Ovary (tissue), 9 donors: ENCODE data around the gene SYT8. TPM values are rescaled to one million over a fixed set of nuclear protein-coding genes. Genes with fewer than 3 reads are reported as not detected.
"Not testable (repeated sequence)": the region's sequence is repeated elsewhere in the genome, so short reads cannot be mapped to it uniquely, and the experiment has no call there.

ENCODE experiments used
- DNase-seq, 5 donors: peaks; one replicate each; pipeline ENCODE4 v3.0.0-alpha.2; 2019 to 2020
- H3K27ac ChIP-seq, 2 donors: fragments of 200-600 bp; one replicate each; pipeline versions ENCODE4 v1.5.1 to v1.8.0; 2019 to 2022
- H3K27me3 ChIP-seq: fragments of 200-600 bp; one replicate; pipeline ENCODE4 v1.8.0; 2022
- H3K36me3 ChIP-seq: fragments of 200-600 bp; sonication (generic); one replicate; pipeline ENCODE4 v1.5.1; 2019
- H3K4me1 ChIP-seq: one replicate; pipeline ENCODE4 v1.8.1; 2013; ENCODE audit warnings: mild to moderate bottlenecking, moderate library complexity; ENCODE audit not compliant: insufficient read depth
- H3K4me3 ChIP-seq: fragments of 200-600 bp; sonication (generic); one replicate; pipeline ENCODE4 v1.5.1; 2017
- H3K9me3 ChIP-seq, 2 donors: fragments of 200-600 bp in 1 of 2; sonication (generic) in 1 of 2; one replicate each; pipeline versions ENCODE4 v1.5.1 to v1.8.1; 2013 to 2019; ENCODE audit warnings: mild to moderate bottlenecking in 1 of 2, moderate library complexity in 1 of 2
- EP300 ChIP-seq: sonication (generic); formaldehyde crosslinking; IDR thresholded peaks from one replicate; pipeline ENCODE4 v1.6.1; 2017; ENCODE audit warnings: antibody characterized with exemption
- POLR2A ChIP-seq: fragments of 450-650 bp; IDR thresholded peaks from one replicate; pipeline ENCODE4 v1.6.1; 2017; ENCODE audit warnings: antibody characterized with exemption, mild to moderate bottlenecking, moderate library complexity
- WGBS, 3 donors: extraction: QIAGEN DNeasy Blood & Tissue Kit in 1 of 3; methylation state at CpG; one replicate each; pipeline versions ENCODE4 v1.1.5 to v1.1.7; 2013 to 2017; 5-methylcytosine and 5-hydroxymethylcytosine counted together
- intact Hi-C, 4 donors: fragments of 100-400 bp; cut with DNase I; formaldehyde crosslinking; loops; one replicate each; pipeline versions ENCODE4 v1.11.0 to v1.15.1; 2022 to 2023
- polyA plus RNA-seq, 2 donors: library from polyadenylated mRNA; stranded (reverse); fragments of 200-250 nt in 1 of 2; fragments of 350-450 nt in 1 of 2; fragmentation: Illumina TruSeq in 1 of 2; extraction: RNeasy Lipid Tissue Mini Kit (QIAGEN cat#74804) in 1 of 2; gene quantifications; one replicate each; pipeline ENCODE4 v1.2.3, GENCODE V29; 2013 to 2014
- total RNA-seq, 7 donors: library from RNA; depleted of rRNA in 2 of 7; stranded (reverse); fragments of >200 nt in 2 of 7; fragmentation: NEBNext Ultra II Directional in 3 of 7; extraction: Animal tissue kit (Norgen Biotek cat#: 25700) in 3 of 7; gene quantifications; one replicate each; pipeline versions ENCODE4 v1.1.0 to v1.2.4, GENCODE V29; 2016 to 2023
- TF ChIP-seq, protein P1 (sequence below), 3 donors: fragments of 450-650 bp in 2 of 3; fragments of 200-600 bp in 1 of 3; IDR thresholded peaks; one replicate each; pipeline versions ENCODE4 v1.5.1 to v1.8.0; 2016 to 2022; ENCODE audit warnings: antibody characterized with exemption in 3 of 3, mild to moderate bottlenecking in 1 of 3
- donor health status: DM: no; HTN: no; CAD: no; lungs with moderate emphysema.
- donor health status: DM: no; HTN: no; CAD: no.
- donor health status: Bipolar disorder and iron deficiency.
- donor health status: DM: yes; HTN: yes; CAD: no.
- donor health status: DM: no; HTN: no; CAD: no.
- donor health status: DM: yes; HTN: yes; CAD: no.

Gene SYT8
- total and polyA plus RNA-seq, 9 donors = 0.24 to 2.4 TPM; not detected in 7

DNA sequence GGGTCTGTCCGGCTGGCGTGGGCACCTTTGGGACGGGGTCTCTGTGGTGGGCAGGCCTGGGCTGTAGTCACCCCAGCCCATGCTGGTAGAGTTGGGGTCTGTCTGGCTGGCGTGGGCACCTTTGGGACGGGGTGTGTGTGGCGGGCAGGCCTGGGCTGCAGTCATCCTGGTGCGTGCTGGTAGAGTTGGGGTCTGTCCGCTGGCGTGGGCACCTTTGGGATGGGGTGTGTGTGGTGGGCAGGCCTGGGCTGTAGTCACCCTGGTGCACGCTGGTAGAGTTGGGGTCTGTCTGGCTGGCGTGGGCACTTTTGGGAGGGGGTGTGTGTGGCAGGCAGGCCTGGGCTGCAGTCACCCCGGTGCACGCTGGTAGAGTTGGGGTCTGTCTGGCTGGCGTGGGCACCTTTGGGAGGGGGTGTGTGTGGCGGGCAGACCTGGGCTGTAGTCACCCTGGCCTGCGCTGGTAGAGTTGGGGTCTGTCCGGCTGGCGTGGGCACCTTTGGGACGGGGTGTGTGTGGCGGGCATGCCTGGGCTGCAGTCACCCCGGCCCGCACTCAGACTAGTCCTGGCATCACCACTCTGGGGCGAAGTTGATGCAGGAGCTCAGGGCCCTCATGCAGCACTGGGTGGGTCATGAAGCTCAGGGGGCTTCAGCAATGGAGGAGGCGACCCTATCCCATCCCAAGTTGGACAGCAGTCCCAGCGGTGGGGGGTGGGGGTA lies 37.6 kb downstream of the SYT8 start:
- TF ChIP-seq EP300 (no peak), POLR2A (no peak)
- TF ChIP-seq, protein P1, sequence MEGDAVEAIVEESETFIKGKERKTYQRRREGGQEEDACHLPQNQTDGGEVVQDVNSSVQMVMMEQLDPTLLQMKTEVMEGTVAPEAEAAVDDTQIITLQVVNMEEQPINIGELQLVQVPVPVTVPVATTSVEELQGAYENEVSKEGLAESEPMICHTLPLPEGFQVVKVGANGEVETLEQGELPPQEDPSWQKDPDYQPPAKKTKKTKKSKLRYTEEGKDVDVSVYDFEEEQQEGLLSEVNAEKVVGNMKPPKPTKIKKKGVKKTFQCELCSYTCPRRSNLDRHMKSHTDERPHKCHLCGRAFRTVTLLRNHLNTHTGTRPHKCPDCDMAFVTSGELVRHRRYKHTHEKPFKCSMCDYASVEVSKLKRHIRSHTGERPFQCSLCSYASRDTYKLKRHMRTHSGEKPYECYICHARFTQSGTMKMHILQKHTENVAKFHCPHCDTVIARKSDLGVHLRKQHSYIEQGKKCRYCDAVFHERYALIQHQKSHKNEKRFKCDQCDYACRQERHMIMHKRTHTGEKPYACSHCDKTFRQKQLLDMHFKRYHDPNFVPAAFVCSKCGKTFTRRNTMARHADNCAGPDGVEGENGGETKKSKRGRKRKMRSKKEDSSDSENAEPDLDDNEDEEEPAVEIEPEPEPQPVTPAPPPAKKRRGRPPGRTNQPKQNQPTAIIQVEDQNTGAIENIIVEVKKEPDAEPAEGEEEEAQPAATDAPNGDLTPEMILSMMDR (IDR thresholded peaks at IDR 0.05) = no peak
- H3K27ac ChIP-seq = no peak overlapping the region
- no peaks in the 10 kb centered on the region for H3K36me3 ChIP-seq
- peak in 2 of 5 donors; percentile 17 to 39 for DNase-seq
- peaks cover 2% of the 10 kb centered on the region for H3K4me1 ChIP-seq
- H3K4me3 ChIP-seq = no peak overlapping the region
- WGBS, 3 donors = 80 to 87% (median 87%) methylated on average over 24 to 25 of the region's 25 CpGs
- H3K9me3 ChIP-seq = no peaks in the 10 kb centered on the region
- no peaks in the 10 kb centered on the region for H3K27me3 ChIP-seq
- intact Hi-C loops = no loop called here

DNA sequence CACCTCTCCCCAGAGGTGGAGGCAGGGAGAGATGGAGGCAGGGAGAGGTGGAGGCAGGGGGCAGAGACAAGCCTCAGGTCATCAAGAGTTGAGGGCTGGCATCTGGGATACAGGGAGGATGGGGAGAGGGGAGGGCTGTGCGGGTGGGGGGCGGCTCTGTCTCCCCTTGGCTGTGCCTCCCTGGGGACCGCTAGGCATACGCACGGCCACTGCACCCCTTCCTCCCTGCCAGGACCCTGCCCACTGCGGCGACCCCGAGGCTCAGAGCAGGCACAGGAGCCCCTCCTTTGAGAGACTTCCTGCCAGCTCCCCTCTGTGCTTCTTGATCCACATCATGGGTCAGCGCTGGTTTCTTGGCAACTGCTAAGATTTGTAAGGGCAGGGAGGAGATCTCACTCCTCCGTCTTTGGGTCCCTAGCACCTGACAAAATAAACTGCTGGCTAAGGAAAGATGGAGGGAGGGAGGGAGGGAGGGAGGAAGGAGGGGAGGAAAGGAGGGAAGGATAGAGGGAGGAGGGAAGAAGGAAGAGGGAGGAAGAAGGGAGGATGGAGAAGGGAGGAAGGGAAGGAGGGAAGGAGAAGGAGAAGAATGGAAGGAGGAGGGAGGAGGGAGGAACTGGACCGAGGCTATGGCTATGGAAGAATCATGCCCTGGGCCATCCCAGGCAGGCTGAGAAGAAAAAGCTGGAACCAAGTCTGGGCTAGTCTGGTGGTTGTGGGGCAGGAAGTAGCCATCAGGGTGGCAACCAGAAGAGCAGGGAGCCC lies 38.4 kb downstream of the SYT8 start:
- Histone ChIP-seq H3K4me3 (no peak overlapping the region), H3K27me3 (no peaks in the 10 kb centered on the region), H3K4me1 (peaks cover 2% of the 10 kb centered on the region), H3K9me3 (no peaks in the 10 kb centered on the region), H3K27ac (no peak overlapping the region), H3K36me3 (no peaks in the 10 kb centered on the region)
- 5 to 23% (median 13%) methylated on average over 6 to 11 of the region's 11 CpGs for WGBS, 3 donors
- no peak for TF ChIP-seq POLR2A
- no peak for TF ChIP-seq EP300
- TF ChIP-seq, protein P1 (IDR thresholded peaks at IDR 0.05) = no peak
- DNase-seq = peak in 2 of 5 donors; percentile 20 to 50
- intact Hi-C loops = no loop called here

DNA sequence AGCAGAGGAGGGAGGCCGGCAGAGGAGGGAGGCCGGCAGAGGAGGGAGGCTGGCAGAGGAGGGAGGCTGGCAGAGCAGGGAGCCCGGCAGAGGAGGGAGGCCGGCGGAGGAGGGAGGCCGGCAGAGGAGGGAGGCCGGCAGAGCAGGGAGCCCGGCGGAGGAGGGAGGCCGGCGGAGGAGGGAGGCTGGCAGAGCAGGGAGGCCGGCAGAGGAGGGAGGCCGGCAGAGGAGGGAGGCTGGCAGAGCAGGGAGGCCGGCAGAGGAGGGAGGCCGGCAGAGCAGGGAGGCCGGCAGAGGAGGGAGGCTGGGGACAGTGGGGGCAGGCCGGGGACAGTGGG lies 39.0 kb downstream of the SYT8 start:
- DNase-seq = peak in 2 of 5 donors; percentile 4 to 33
- H3K4me1 ChIP-seq, H3K36me3 ChIP-seq, H3K9me3 ChIP-seq, H3K27ac ChIP-seq, H3K27me3 ChIP-seq, H3K4me3 ChIP-seq, intact Hi-C loops: not testable (repeated sequence)
- 84 to 86% (median 85%) methylated on average over 14 to 17 of the region's 17 CpGs for WGBS, 3 donors

DNA sequence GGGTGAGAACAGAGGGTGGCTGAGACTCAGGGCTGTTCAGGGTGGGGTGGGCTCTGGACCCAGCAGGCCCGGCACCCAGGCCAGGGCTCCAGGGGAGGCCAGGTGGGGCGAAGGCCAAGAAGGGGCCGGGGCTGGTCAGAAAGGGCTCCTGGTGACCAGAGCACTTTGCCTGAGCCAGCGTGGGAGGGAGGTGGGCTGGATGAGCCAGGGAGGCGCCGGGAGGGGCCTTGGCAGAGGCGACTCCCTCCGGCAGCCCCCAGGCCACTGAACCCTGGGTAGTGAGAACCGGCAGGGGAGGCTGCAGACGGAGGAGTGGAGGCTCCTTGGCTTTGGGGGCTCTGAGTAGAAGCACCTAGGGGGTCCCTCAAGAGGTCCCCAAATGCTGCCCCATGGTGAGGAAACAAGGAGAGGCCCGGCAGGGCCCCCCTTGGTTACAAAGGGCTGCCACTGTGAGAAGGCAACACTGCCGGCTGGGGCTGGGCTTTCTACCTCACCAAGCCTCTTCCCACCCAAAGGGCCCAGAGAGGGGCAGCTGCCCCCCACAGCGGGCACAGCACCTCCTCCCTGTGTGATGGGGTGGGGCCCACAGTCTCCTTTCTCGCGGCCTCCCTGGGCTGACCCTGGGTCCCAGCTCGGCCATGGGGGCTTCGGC lies 39.8 kb downstream of the SYT8 start:
- H3K36me3 ChIP-seq, H3K27me3 ChIP-seq, H3K4me1 ChIP-seq, H3K9me3 ChIP-seq, intact Hi-C loops, H3K27ac ChIP-seq, H3K4me3 ChIP-seq: not testable (repeated sequence)
- WGBS, 3 donors = 64 to 73% (median 67%) methylated on average over 17 of the region's 17 CpGs
- peak in 2 of 5 donors; percentile 22 to 44 for DNase-seq

DNA sequence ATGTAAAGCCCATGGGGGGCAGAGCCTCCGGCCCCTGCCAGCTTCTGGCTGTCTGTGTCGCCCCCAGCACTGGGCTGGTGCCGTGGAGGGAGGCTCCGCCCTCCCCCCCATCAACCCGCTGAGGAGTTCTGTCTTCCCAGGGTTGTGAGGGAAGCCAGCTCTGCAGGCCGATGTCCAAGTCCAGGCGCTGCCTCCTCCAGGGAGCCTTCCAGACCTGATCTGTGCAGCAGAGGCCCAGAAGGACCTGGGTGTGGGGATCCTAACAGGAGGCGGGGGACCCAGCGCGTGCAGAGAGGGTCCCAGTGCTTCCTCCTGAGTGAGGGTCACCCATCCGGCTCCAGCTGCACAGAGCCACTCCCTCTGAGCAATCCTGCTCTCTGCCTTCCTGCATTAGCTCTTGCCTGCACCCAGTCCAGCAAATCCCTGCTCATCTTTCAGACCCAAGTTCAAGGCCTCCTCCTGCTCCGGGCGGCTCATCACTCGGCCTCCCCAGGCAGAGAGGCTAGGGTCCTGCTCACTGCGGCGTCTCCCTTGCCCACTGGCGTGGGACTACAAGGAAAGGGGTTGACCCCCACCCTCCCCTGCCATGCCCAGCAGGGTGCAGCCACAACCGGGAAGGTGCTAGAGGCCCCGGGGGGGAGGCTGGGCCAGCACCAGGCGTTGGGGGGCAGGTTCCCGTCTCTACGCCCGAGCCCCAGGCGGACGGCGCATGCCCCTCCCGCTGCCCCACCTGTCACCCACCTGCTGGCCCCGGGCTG lies 40.5 kb downstream of the SYT8 start:
- intact Hi-C loops = no loop called here
- no peak overlapping the region for H3K4me3 ChIP-seq
- no peaks in the 10 kb centered on the region for H3K9me3 ChIP-seq
- no peaks in the 10 kb centered on the region for H3K36me3 ChIP-seq
- no peak overlapping the region for H3K27ac ChIP-seq
- DNase-seq = peak in 3 of 5 donors; percentile 15 to 43 (median 25)
- peaks cover 2% of the 10 kb centered on the region for H3K4me1 ChIP-seq
- WGBS, 3 donors = 72 to 78% (median 72%) methylated on average over 28 of the region's 28 CpGs
- no peaks in the 10 kb centered on the region for H3K27me3 ChIP-seq
- TF ChIP-seq, protein P1 (IDR thresholded peaks at IDR 0.05) = no peak
- no peak for TF ChIP-seq POLR2A
- TF ChIP-seq EP300 = no peak

DNA sequence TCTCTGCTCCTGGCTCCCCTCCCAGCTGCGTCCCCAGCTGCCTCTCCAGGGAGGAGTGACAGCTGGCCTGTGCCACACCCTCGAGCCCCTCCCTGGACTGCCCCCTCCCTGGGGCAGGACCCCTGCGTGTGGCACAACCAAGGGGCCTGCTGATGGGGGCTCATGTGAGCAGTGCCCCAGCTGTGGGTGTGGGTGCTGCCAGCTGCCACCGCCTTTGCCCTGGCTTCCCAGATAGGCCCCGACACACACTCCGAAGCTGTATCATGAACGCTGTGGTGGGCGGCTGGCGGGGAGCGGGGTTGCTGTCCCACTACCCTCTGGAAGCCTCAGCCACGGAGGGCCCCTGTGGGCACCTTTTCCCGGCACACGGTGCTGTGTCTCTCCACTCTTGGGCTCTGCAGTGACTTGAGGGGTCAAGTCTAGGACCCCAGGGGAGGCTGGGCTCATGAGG lies 41.1 kb downstream of the SYT8 start:
- H3K27ac ChIP-seq, H3K36me3 ChIP-seq, H3K27me3 ChIP-seq, H3K4me1 ChIP-seq, H3K4me3 ChIP-seq, H3K9me3 ChIP-seq, intact Hi-C loops: not testable (repeated sequence)
- WGBS, 3 donors = 77 to 83% (median 77%) methylated on average over 12 to 13 of the region's 13 CpGs
- peak in 3 of 5 donors; percentile 13 to 40 (median 17) for DNase-seq
